IPS-NIHi11 (cell line): ENCODE data around the gene POLA1.
"Not testable (repeated sequence)": the region's sequence is repeated elsewhere in the genome, so short reads cannot be mapped to it uniquely, and the experiment has no call there.

Source experiments
- DNase-seq: peaks from one replicate; pipeline ENCODE4 v3.0.0; 2012; ENCODE audit warnings: mixed read lengths, low spot score

The POLA1 gene

GRCh38 chrX:24799565-24799964 lies 105.8 kb downstream of the POLA1 start:
- DNase-seq = no peak

- DNase-seq = no peak
These were observed 111.5 kb downstream of the POLA1 start for GRCh38 chrX:24805201-24805600.

GRCh38 chrX:24819807-24820206 lies 126.1 kb downstream of the POLA1 start:
- DNase-seq = not testable (repeated sequence)

- DNase-seq = no peak
These were observed 134.4 kb downstream of the POLA1 start for GRCh38 chrX:24828147-24828546.

GRCh38 chrX:24828600-24828999 lies 134.9 kb downstream of the POLA1 start:
- DNase-seq = no peak

- no peak for DNase-seq
These were observed 140.0 kb downstream of the POLA1 start for GRCh38 chrX:24833695-24834094.

GRCh38 chrX:24837966-24838365 lies 144.2 kb downstream of the POLA1 start:
- no peak for DNase-seq

- DNase-seq = no peak
These were observed 144.9 kb downstream of the POLA1 start for GRCh38 chrX:24838629-24839028.

- DNase-seq = no peak
These were observed 145.6 kb downstream of the POLA1 start for GRCh38 chrX:24839331-24839730.

GRCh38 chrX:24842486-24842885 lies 148.8 kb downstream of the POLA1 start:
- no peak for DNase-seq

- DNase-seq = no peak
These were observed 152.9 kb downstream of the POLA1 start for GRCh38 chrX:24846550-24847150.

- no peak for DNase-seq
These were observed 157.6 kb downstream of the POLA1 start for GRCh38 chrX:24851289-24851688.

GRCh38 chrX:24851780-24852179 lies 158.1 kb downstream of the POLA1 start:
- DNase-seq = no peak

- no peak for DNase-seq
These were observed 164.5 kb downstream of the POLA1 start for GRCh38 chrX:24858004-24858746.

GRCh38 chrX:24859211-24859841 lies 165.6 kb downstream of the POLA1 start:
- no peak for DNase-seq

- DNase-seq = no peak
These were observed 166.4 kb downstream of the POLA1 start for GRCh38 chrX:24860140-24860539.

- DNase-seq = no peak
These were observed 168.6 kb downstream of the POLA1 start for GRCh38 chrX:24862343-24862742.

GRCh38 chrX:24863779-24864178 lies 170.1 kb downstream of the POLA1 start:
- not testable (repeated sequence) for DNase-seq

GRCh38 chrX:24870143-24870542 lies 176.4 kb downstream of the POLA1 start:
- DNase-seq = no peak

- no peak for DNase-seq
These were observed 181.0 kb downstream of the POLA1 start for GRCh38 chrX:24874604-24875247.

GRCh38 chrX:24876530-24877287 lies 183.0 kb downstream of the POLA1 start:
- no peak for DNase-seq

GRCh38 chrX:24877288-24877664 lies 183.6 kb downstream of the POLA1 start:
- DNase-seq = no peak
